GM12878 (cell line): ENCODE measurements around the gene SLC26A1. TPM values are rescaled to one million over a fixed set of nuclear protein-coding genes. Genes with fewer than 3 reads are reported as not detected.

Source experiments
- ATAC-seq: fragments of 200-7000 bp; cut with Tn5 transposase; 3 replicates; pipeline ENCODE4 v1.9.1; 2020; ENCODE audit warnings: mild to moderate bottlenecking, moderate library complexity
- BruUV-seq: library from RNA; stranded (reverse); fragments of 400-500 nt; replicated peaks from 2 replicates; lab custom pipeline; 2021; lab: Mats Ljungman, UMichigan
- CTCF ChIA-PET: fragments of 300-600 bp; sonication (Branson Sonifier 250); formaldehyde crosslinking; extraction: SDS; loops from one replicate; lab custom pipeline; 2021; ENCODE audit warnings: inconsistent platforms; lab: Yijun Ruan, JAX
- POLR2A ChIA-PET: fragments of 350-600 bp; formaldehyde crosslinking; extraction: SDS; loops from one replicate; lab custom pipeline; 2021; ENCODE audit warnings: inconsistent platforms; lab: Charles Lee
- RAD21 ChIA-PET: fragments of 300-600 bp; sonication (Branson Sonifier 250); formaldehyde crosslinking; loops from one replicate; lab custom pipeline; 2023; ENCODE audit warnings: antibody characterized with exemption; ENCODE audit not compliant: unreplicated experiment; lab: Charles Lee
- SMC1A ChIA-PET: fragments of 300-600 bp; sonication (Branson Sonifier 250); formaldehyde crosslinking; loops from one replicate; lab custom pipeline; 2023; ENCODE audit not compliant: unreplicated experiment, uncharacterized antibody; lab: Charles Lee
- DNase-seq: peaks from one replicate; pipeline ENCODE4 v3.0.0-alpha.2; 2011; ENCODE audit warnings: low read depth, low spot score
- FAIRE-seq: peaks from 3 replicates; lab custom pipeline; 2011; peaks lifted over from hg19 to GRCh38; lab: Jason Lieb, UNC
- H2AFZ ChIP-seq: 2 replicates; pipeline ENCODE4 v1.6.0; 2011; ENCODE audit warnings: low read depth, low read length, control low read depth; ENCODE audit not compliant: control insufficient read depth
- H3K27ac ChIP-seq: 2 replicates; pipeline ENCODE4 v1.5.1; 2011; ENCODE audit warnings: control low read depth; ENCODE audit not compliant: control insufficient read depth, insufficient read depth
- H3K27me3 ChIP-seq, 2 experiments: replicated peaks in 1 of 2; 2 replicates each; pipeline versions ENCODE4 v1.6.0 to v1.6.1; 2011; ENCODE audit warnings: low read length in 1 of 2; ENCODE audit not compliant: control insufficient read depth in 2 of 2, insufficient read depth in 2 of 2
- H3K36me3 ChIP-seq, 2 experiments: 2 replicates each; pipeline ENCODE4 v1.5.1; 2011; ENCODE audit warnings: low read length in 1 of 2; ENCODE audit not compliant: control insufficient read depth in 2 of 2, insufficient read depth in 2 of 2
- H3K4me1 ChIP-seq: 2 replicates; pipeline ENCODE4 v1.6.1; 2011; ENCODE audit warnings: mild to moderate bottlenecking, low read length, moderate library complexity, mixed read lengths; ENCODE audit not compliant: control insufficient read depth, insufficient read depth
- H3K4me2 ChIP-seq: 2 replicates; pipeline ENCODE4 v1.6.0; 2011; ENCODE audit warnings: control low read depth; ENCODE audit not compliant: control insufficient read depth, insufficient read depth
- H3K4me3 ChIP-seq: fragments of 200-600 bp; sonication (generic); 2 replicates; pipeline ENCODE4 v1.5.1; 2016
- H3K79me2 ChIP-seq: 2 replicates; pipeline ENCODE4 v1.6.0; 2011; ENCODE audit warnings: low read length; ENCODE audit not compliant: control insufficient read depth, insufficient read depth
- H3K9ac ChIP-seq: 2 replicates; pipeline ENCODE4 v1.8.0; 2011; ENCODE audit warnings: low read length, control low read depth, mixed read lengths; ENCODE audit not compliant: control insufficient read depth, insufficient read depth
- H3K9me3 ChIP-seq: replicated peaks from 3 replicates; pipeline ENCODE4 v1.5.1; 2011; ENCODE audit warnings: mild to moderate bottlenecking, low read length; ENCODE audit not compliant: control insufficient read depth, insufficient read depth
- H4K20me1 ChIP-seq: 2 replicates; pipeline ENCODE4 v1.6.0; 2011; ENCODE audit not compliant: control insufficient read depth, insufficient read depth
- BHLHE40 ChIP-seq, 2 experiments: fragments of 450-650 bp in 1 of 2; IDR thresholded peaks; 2 replicates each; pipeline ENCODE4 v1.6.1; 2011 to 2017; ENCODE audit warnings: low read depth in 2 of 2, borderline replicate concordance in 1 of 2, improper control_type of control experiment in 1 of 2, low read length in 1 of 2, mild to moderate bottlenecking in 1 of 2
- CBX5 ChIP-seq: sonication (generic); IDR thresholded peaks from 2 replicates; pipeline ENCODE4 v1.6.1; 2016; ENCODE audit warnings: low read depth, moderate library complexity, mild to moderate bottlenecking, inconsistent platforms
- EGR1 ChIP-seq, 2 experiments: IDR thresholded peaks; 1 replicate in 1 of 2; 2 replicates in 1 of 2; pipeline ENCODE4 v1.6.1; 2011 to 2012; ENCODE audit warnings: low read depth in 2 of 2, low read length in 2 of 2, borderline replicate concordance in 1 of 2, mild to moderate bottlenecking in 1 of 2, moderate library complexity in 1 of 2
- HSF1 ChIP-seq: fragments of 150-350 bp; IDR thresholded peaks from 2 replicates; pipeline ENCODE4 v1.6.1; 2014; ENCODE audit warnings: mild to moderate bottlenecking, low read depth, low read length
- MEF2B ChIP-seq: fragments of 450-650 bp; IDR thresholded peaks from 2 replicates; pipeline ENCODE4 v1.6.1; 2018; ENCODE audit warnings: mild to moderate bottlenecking, moderate library complexity; ENCODE audit not compliant: partially characterized antibody, poor library complexity, severe bottlenecking
- MTA2 ChIP-seq: fragments of 450-650 bp; IDR thresholded peaks from 2 replicates; pipeline ENCODE4 v1.6.1; 2016; ENCODE audit warnings: low read depth, mild to moderate bottlenecking, moderate library complexity
- MTA3 ChIP-seq: IDR thresholded peaks from 2 replicates; pipeline ENCODE4 v1.6.1; 2012; ENCODE audit warnings: low read length, inconsistent platforms, borderline replicate concordance
- MXI1 ChIP-seq: fragments of 150-350 bp; IDR thresholded peaks from 2 replicates; pipeline ENCODE4 v1.6.1; 2011; ENCODE audit warnings: low read depth, mild to moderate bottlenecking, inconsistent platforms, low read length, improper control_type of control experiment
- NR2C1 ChIP-seq: fragments of 450-650 bp; IDR thresholded peaks from 2 replicates; pipeline ENCODE4 v1.6.1; 2017; ENCODE audit warnings: antibody characterized with exemption, mild to moderate bottlenecking, moderate library complexity
- NR2F1 ChIP-seq: fragments of 450-650 bp; conservative IDR thresholded peaks from 2 replicates; pipeline ENCODE4 v1.6.1; 2017; ENCODE audit warnings: mild to moderate bottlenecking
- POLR2A ChIP-seq: IDR thresholded peaks from 2 replicates; pipeline ENCODE4 v1.6.1; 2011; ENCODE audit warnings: low read depth, mild to moderate bottlenecking, low read length
- RAD51 ChIP-seq: fragments of 450-650 bp; IDR thresholded peaks from 2 replicates; pipeline ENCODE4 v1.6.1; 2016; ENCODE audit warnings: moderate library complexity, mild to moderate bottlenecking, inconsistent platforms
- RUNX3 ChIP-seq: IDR thresholded peaks from 2 replicates; pipeline ENCODE4 v1.6.1; 2012; ENCODE audit warnings: low read length, inconsistent platforms
- SIN3A ChIP-seq: IDR thresholded peaks from 2 replicates; pipeline ENCODE4 v1.6.1; 2012; ENCODE audit warnings: low read depth, low read length, improper control_type of control experiment
- SMAD1 ChIP-seq: fragments of 450-650 bp; IDR thresholded peaks from 2 replicates; pipeline ENCODE4 v1.6.1; 2018; ENCODE audit warnings: mild to moderate bottlenecking, low read depth; ENCODE audit not compliant: partially characterized antibody
- SMARCA5 ChIP-seq: fragments of 450-650 bp; IDR thresholded peaks from 2 replicates; pipeline ENCODE4 v1.6.1; 2017; ENCODE audit warnings: mild to moderate bottlenecking
- SP1 ChIP-seq: IDR thresholded peaks from one replicate; pipeline ENCODE4 v1.6.1; 2011; ENCODE audit warnings: low read depth, low read length
- TCF12 ChIP-seq: IDR thresholded peaks from 2 replicates; pipeline ENCODE4 v1.6.1; 2011; ENCODE audit warnings: low read depth, mild to moderate bottlenecking, low read length
- WGBS: methylation state at CpG from one replicate; pipeline ENCODE4 v1.1.6; 2016; ENCODE audit warnings: low lambda C conversion rate; ENCODE audit not compliant: insufficient replicate concordance, insufficient coverage; ENCODE audit errors: missing lambda C conversion rate; 5-methylcytosine and 5-hydroxymethylcytosine counted together
- in situ Hi-C: fragments of 300-500 bp; cut with MboI; formaldehyde crosslinking; loops from 9 replicates; pipeline ENCODE4 v1.14.3; 2018; ENCODE audit warnings: mixed read lengths
- intact Hi-C: fragments of 100-400 bp; cut with micrococcal nuclease; formaldehyde crosslinking; loops from one replicate; pipeline ENCODE4 v1.14.2; 2022; ENCODE audit not compliant: unreplicated experiment
- polyA plus RNA-seq, 11 experiments: library from polyadenylated mRNA; depleted of rRNA in 4 of 11; unstranded in 6 of 11; stranded (reverse) in 5 of 11; fragments of >200 nt; fragmentation: Nextera tagmentation in 4 of 11; fragmentation: Illumina TruSeq in 1 of 11; extraction: Ambion mirVana in 4 of 11; extraction: Trizol in 1 of 11; gene quantifications; 1 replicate in 1 of 11; 2 replicates in 10 of 11; pipeline versions ENCODE4 v1.2.1 to v1.2.3, GENCODE V29; 2011 to 2016; ENCODE audit warnings: inconsistent platforms in 2 of 11, missing spikeins in 2 of 11, low read depth in 1 of 11
- total RNA-seq, 4 experiments: library from RNA; depleted of rRNA in 3 of 4; stranded (reverse); fragments of >200 nt in 3 of 4; fragmentation: Illumina TruSeq in 1 of 4; extraction: Trizol in 1 of 4; gene quantifications; 2 replicates each; pipeline versions ENCODE4 v1.2.1 to v1.2.3, GENCODE V29; 2013 to 2021
- TF ChIP-seq, protein P1 (sequence below): fragments of 450-650 bp; IDR thresholded peaks from 2 replicates; pipeline ENCODE4 v1.6.1; 2016; ENCODE audit warnings: mild to moderate bottlenecking
- TF ChIP-seq, protein P2 (sequence below): IDR thresholded peaks from 2 replicates; pipeline ENCODE4 v1.6.1; 2012; ENCODE audit warnings: low read depth, low read length, improper control_type of control experiment

Gene SLC26A1
- total and polyA plus RNA-seq, 10 of the 15 experiments (the other 5 are each of a cell fraction or from before 2014, with no cell fraction given): 0.05 to 0.96 (median 0.28) TPM; not detected in 5

DNA sequence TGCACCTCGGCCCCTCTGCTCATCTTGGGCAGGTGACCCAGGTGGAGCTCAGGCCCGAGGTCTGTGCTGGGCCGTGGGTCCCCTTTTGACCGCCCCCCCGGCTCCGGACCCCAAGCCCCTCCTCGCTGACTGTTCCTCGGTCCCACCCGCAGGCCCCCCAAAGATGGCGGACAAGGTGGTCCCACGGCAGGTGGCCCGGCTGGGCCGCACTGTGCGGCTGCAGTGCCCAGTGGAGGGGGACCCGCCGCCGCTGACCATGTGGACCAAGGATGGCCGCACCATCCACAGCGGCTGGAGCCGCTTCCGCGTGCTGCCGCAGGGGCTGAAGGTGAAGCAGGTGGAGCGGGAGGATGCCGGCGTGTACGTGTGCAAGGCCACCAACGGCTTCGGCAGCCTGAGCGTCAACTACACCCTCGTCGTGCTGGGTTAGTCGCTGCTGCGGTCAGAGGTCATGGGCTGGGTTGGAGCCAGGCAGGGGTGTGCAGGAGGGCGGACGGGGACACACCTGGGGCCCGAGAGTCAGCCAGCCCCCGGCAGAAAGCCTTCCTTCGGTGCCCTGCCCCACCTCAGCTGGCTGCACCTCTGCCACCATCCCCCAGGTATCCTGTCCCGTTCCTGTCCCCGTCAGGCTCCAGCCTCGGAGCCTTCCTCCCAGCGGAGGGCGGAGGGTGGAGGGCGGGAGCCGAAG, 29.0 kb upstream of the SLC26A1 start (continued):
- TF ChIP-seq, protein P1, sequence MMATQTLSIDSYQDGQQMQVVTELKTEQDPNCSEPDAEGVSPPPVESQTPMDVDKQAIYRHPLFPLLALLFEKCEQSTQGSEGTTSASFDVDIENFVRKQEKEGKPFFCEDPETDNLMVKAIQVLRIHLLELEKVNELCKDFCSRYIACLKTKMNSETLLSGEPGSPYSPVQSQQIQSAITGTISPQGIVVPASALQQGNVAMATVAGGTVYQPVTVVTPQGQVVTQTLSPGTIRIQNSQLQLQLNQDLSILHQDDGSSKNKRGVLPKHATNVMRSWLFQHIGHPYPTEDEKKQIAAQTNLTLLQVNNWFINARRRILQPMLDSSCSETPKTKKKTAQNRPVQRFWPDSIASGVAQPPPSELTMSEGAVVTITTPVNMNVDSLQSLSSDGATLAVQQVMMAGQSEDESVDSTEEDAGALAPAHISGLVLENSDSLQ: no peak
- TF ChIP-seq NR2F1 (no peak), EGR1 (IDR thresholded peaks at IDR 0.05; ENCODE audit: borderline replicate concordance in 1 of 2, low read depth in 2 of 2, low read length in 2 of 2) (no peak)

DNA sequence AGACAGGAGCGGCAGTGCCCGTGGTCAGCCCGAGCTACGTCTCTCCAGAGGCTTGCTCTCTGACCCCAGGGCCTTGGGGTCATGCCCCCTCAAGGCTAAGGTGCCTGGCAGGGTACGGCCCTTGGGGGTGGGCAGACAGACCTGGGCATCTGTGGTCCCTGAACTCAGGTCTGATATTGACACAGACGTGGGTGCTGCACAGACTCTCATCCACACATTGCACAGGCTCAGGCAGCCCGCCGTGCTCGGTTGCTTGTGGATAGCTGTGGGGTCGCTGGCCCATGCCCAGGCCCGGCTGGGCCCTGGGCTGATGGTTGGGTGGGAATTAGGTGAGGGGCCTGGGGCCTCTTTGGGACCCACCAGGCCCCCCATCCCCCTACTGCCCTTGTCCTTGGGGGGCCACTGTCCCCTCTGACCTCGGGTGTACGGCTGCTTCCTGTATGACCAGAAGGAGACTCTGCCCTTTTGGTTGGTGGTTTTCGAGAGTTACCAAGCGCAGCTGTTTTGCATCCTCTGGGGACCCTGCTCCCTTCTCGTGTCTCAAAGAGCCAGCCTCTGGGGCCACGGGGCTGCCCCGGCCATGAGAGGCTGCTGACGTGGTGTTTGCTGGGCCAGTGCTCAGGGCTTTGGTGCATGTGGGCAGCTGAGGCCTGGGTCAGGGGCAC, 28.3 kb upstream of the SLC26A1 start:
- Histone ChIP-seq H4K20me1 (no peaks in the 10 kb centered on the region), H3K79me2 (no peaks in the 10 kb centered on the region), H3K9ac (no peak overlapping the region), H3K36me3 (no peaks in the 10 kb centered on the region), H2AFZ (no peak overlapping the region), H3K27me3 (no peaks in the 10 kb centered on the region), H3K9me3 (no peaks in the 10 kb centered on the region), H3K4me2 (peak overlapping the region; percentile 44; the same call in 1 of the 2 replicates), H3K27ac (no peak overlapping the region; the same call in 1 of the 2 replicates), H3K4me3 (no peak overlapping the region), H3K4me1 (peaks cover 17% of the 10 kb centered on the region)
- FAIRE-seq (peak; percentile 44), ATAC-seq (peak; percentile 86), DNase-seq (peak; percentile 41)
- ChIA-PET SMC1A (no interaction called here), RAD21 (no interaction called here), POLR2A (interaction anchor here (1.7 kb wide), 1 partner anchor 55 kb away, joined by 3 read pairs; no protein-coding TSS in a partner anchor), CTCF (interaction anchor here (0.6 kb wide), 1 partner anchor 154 kb away, joined by 3 read pairs; no protein-coding TSS in a partner anchor)
- in situ Hi-C loops: no loop called here
- BruUV-seq: no TSS peak
- WGBS: 18% methylated on average over 19 of the region's 19 CpGs
- intact Hi-C loops: no loop called here
- TF ChIP-seq CBX5 (no peak), SIN3A (no peak), MXI1 (peak; percentile 43; the same call in 1 of the 2 replicates), SMAD1 (no peak), POLR2A (peak; percentile 16; the same call in 1 of the 2 replicates), SP1 (no peak), SMARCA5 (0 out of 2 replicates have a peak, but pooled peaks have one; percentile 51), MTA3 (no peak), TCF12 (peak; percentile 85), NR2C1 (peak; percentile 78; the same call in 1 of the 2 replicates), BHLHE40 (IDR thresholded peaks at IDR 0.05; ENCODE audit: borderline replicate concordance in 1 of 2, low read depth in 2 of 2, low read length in 1 of 2) (peak; percentile 59 to 69; a peak in 3 of 4 replicates), RAD51 (no peak), MEF2B (peak; percentile 92), HSF1 (no peak), RUNX3 (peak; percentile 29; the same call in 1 of the 2 replicates), MTA2 (peak; percentile 74; the same call in 1 of the 2 replicates)
- TF ChIP-seq, protein P2, sequence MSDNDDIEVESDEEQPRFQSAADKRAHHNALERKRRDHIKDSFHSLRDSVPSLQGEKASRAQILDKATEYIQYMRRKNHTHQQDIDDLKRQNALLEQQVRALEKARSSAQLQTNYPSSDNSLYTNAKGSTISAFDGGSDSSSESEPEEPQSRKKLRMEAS: peak; percentile 46; the same call in 1 of the 2 replicates
